Tibial artery (tissue), 4 donors: ENCODE results near the gene UBE4B.
A peak's percentile ranks its signal among the peaks of the same experiment; 100 is the strongest.

Experiments used
- DNase-seq, 2 donors: peaks; one replicate each; pipeline ENCODE4 v3.0.0-alpha.2; 2019
- H3K27ac ChIP-seq, 2 donors: fragments of 200-600 bp; sonication (generic) in 1 of 2; 1 replicate in 1 of 2; 2 replicates in 1 of 2; pipeline ENCODE4 v1.5.1; 2018 to 2019; ENCODE audit warnings: mild to moderate bottlenecking in 1 of 2
- H3K27me3 ChIP-seq, 2 donors: fragments of 200-600 bp; sonication (generic) in 1 of 2; one replicate each; pipeline versions ENCODE4 v1.5.1 to v1.6.0; 2016 to 2019
- H3K36me3 ChIP-seq, 3 donors: fragments of 200-600 bp; sonication (generic) in 2 of 3; one replicate each; pipeline ENCODE4 v1.5.1; 2016 to 2019; ENCODE audit warnings: mild to moderate bottlenecking in 2 of 3
- H3K4me1 ChIP-seq, 4 donors: fragments of 200-600 bp; sonication (generic) in 2 of 4; 1 replicate in 3 of 4; 2 replicates in 1 of 4; pipeline ENCODE4 v1.5.1; 2016 to 2019
- H3K4me3 ChIP-seq, 2 donors: fragments of 200-600 bp; sonication (generic) in 1 of 2; 1 replicate in 1 of 2; 2 replicates in 1 of 2; pipeline ENCODE4 v1.5.1; 2018 to 2019; ENCODE audit warnings: mild to moderate bottlenecking in 2 of 2
- H3K9me3 ChIP-seq, 3 donors: fragments of 200-600 bp; sonication (generic) in 1 of 3; one replicate each; pipeline ENCODE4 v1.5.1; 2016 to 2019
- intact Hi-C: fragments of 100-400 bp; cut with DNase I; formaldehyde crosslinking; loops from one replicate; pipeline ENCODE4 v1.15.0; 2023; ENCODE audit warnings: low total_unique reads
- TF ChIP-seq, protein P1 (sequence below), 2 experiments: fragments of 200-600 bp in 1 of 2; fragments of 450-650 bp in 1 of 2; IDR thresholded peaks; one replicate each; pipeline ENCODE4 v1.5.1; 2017 to 2019; ENCODE audit warnings: antibody characterized with exemption in 2 of 2, mild to moderate bottlenecking in 1 of 2, moderate library complexity in 1 of 2

UBE4B gene

GRCh38 chr1:10121688-10122087 is 88.9 kb downstream of the UBE4B start:
- no peak overlapping the region for H3K4me3 ChIP-seq
- H3K9me3 ChIP-seq: no peaks in the 10 kb centered on the region
- TF ChIP-seq, protein P1, sequence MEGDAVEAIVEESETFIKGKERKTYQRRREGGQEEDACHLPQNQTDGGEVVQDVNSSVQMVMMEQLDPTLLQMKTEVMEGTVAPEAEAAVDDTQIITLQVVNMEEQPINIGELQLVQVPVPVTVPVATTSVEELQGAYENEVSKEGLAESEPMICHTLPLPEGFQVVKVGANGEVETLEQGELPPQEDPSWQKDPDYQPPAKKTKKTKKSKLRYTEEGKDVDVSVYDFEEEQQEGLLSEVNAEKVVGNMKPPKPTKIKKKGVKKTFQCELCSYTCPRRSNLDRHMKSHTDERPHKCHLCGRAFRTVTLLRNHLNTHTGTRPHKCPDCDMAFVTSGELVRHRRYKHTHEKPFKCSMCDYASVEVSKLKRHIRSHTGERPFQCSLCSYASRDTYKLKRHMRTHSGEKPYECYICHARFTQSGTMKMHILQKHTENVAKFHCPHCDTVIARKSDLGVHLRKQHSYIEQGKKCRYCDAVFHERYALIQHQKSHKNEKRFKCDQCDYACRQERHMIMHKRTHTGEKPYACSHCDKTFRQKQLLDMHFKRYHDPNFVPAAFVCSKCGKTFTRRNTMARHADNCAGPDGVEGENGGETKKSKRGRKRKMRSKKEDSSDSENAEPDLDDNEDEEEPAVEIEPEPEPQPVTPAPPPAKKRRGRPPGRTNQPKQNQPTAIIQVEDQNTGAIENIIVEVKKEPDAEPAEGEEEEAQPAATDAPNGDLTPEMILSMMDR (IDR thresholded peaks at IDR 0.05): no peak
- peaks cover 13 to 43% (median 30%) of the 10 kb centered on the region in 3 donors for H3K36me3 ChIP-seq
- H3K27me3 ChIP-seq: no peaks in the 10 kb centered on the region
- intact Hi-C loops: no loop called here
- no peak for DNase-seq
- peak overlapping the region in 1 of 2 donors; percentile 29 for H3K27ac ChIP-seq
- H3K4me1 ChIP-seq: peaks cover 0 to 35% (median 2%) of the 10 kb centered on the region in 4 donors

GRCh38 chr1:10122926-10123325 is 90.2 kb downstream of the UBE4B start:
- H3K27me3 ChIP-seq: no peaks in the 10 kb centered on the region
- no peaks in the 10 kb centered on the region for H3K9me3 ChIP-seq
- peaks cover 15 to 43% (median 34%) of the 10 kb centered on the region in 3 donors for H3K36me3 ChIP-seq
- no peak for DNase-seq
- intact Hi-C loops: no loop called here
- H3K27ac ChIP-seq: peak overlapping the region; percentile 19 to 72
- H3K4me3 ChIP-seq: no peak overlapping the region
- peaks cover 0 to 23% (median 0%) of the 10 kb centered on the region in 4 donors for H3K4me1 ChIP-seq
- TF ChIP-seq, protein P1 (IDR thresholded peaks at IDR 0.05): no peak

DNA sequence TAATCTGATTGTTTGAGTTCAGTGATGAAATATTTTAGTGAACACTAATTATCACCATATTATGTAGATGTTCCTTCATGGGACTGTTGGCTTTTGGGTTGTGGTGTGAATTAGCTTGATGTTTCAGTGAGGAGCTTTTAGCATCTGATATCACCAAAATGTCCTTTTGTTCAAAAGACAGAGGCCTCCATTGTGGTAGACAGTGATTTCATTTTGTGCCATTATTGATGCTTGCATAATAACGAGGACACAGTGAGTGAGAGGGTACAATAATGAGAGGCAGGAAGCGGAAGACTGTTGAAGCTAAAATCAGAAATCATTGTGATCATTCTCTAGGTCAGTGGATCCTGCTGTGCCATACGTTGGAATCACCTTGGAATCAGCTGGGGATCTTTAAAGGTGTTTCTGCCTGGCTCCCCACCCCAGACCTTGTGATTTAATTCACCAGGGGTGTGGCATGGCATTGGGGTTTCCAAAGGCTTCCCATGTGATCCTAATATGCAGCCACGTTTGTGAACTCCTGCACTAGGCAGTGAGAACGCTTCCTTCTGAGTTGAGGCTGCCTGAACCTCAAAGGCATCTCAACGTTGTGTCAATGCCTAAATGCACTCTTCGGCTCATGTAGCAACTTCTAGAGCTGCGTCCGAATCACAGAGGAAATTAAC is 95.5 kb downstream of the UBE4B start:
- Histone ChIP-seq H3K4me1 (peaks cover 0 to 5% (median 0%) of the 10 kb centered on the region in 4 donors), H3K36me3 (peaks cover 48 to 55% (median 51%) of the 10 kb centered on the region in 3 donors), H3K4me3 (no peak overlapping the region), H3K27me3 (no peaks in the 10 kb centered on the region), H3K27ac (no peak overlapping the region), H3K9me3 (no peaks in the 10 kb centered on the region)
- intact Hi-C loops: no loop called here
- DNase-seq: no peak
- TF ChIP-seq, protein P1 (IDR thresholded peaks at IDR 0.05): no peak

GRCh38 chr1:10132316-10132715 is 99.6 kb downstream of the UBE4B start:
- H3K27me3 ChIP-seq: no peaks in the 10 kb centered on the region
- H3K36me3 ChIP-seq: peaks cover 75 to 85% (median 84%) of the 10 kb centered on the region in 3 donors
- H3K4me1 ChIP-seq: no peaks in the 10 kb centered on the region
- intact Hi-C loops: no loop called here
- TF ChIP-seq, protein P1 (IDR thresholded peaks at IDR 0.05): no peak
- H3K4me3 ChIP-seq: no peak overlapping the region
- no peak for DNase-seq
- no peak overlapping the region for H3K27ac ChIP-seq
- H3K9me3 ChIP-seq: no peaks in the 10 kb centered on the region

DNA sequence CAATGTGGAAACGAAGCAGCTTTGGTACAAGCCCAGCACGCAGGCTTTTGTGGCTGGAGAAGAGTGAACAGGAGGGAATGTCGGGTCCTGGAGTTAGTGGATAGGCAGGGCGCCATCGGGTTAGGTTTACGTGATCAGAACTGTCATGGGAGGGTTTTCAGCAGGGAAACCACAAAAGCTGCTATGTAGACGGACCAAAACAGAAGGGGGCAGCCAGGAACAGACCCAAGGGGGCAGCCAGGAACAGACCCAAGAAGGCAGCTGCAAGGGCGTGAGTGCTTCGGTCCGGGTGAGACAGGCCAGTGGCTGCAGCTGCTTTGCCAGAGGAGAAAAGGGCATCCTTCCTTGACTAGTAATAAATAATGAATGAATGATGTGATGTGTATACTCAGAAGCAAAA is 100.1 kb downstream of the UBE4B start:
- no peak for DNase-seq
- no peaks in the 10 kb centered on the region for H3K9me3 ChIP-seq
- no peaks in the 10 kb centered on the region for H3K27me3 ChIP-seq
- TF ChIP-seq, protein P1 (IDR thresholded peaks at IDR 0.05): no peak
- peaks cover 74 to 91% (median 85%) of the 10 kb centered on the region in 3 donors for H3K36me3 ChIP-seq
- H3K4me3 ChIP-seq: no peak overlapping the region
- no peak overlapping the region for H3K27ac ChIP-seq
- no peaks in the 10 kb centered on the region for H3K4me1 ChIP-seq
- intact Hi-C loops: no loop called here
